HUES6 (cell line): Measurements from ENCODE around the gene PITX3.
"Not testable (repeated sequence)": the region's sequence is repeated elsewhere in the genome, so short reads cannot be mapped to it uniquely, and the experiment has no call there.

ENCODE experiments used
- H3K27ac ChIP-seq: 2 replicates; pipeline ENCODE4 v1.7.0; 2013; ENCODE audit warnings: low read depth, mild to moderate bottlenecking, low read length, inconsistent platforms
- H3K27me3 ChIP-seq: 2 replicates; pipeline ENCODE4 v1.6.1; 2013; ENCODE audit warnings: low read length; ENCODE audit not compliant: control insufficient read depth, insufficient read depth
- H3K36me3 ChIP-seq: 2 replicates; pipeline ENCODE4 v1.6.1; 2013; ENCODE audit warnings: low read length; ENCODE audit not compliant: control insufficient read depth, insufficient read depth
- H3K4me1 ChIP-seq: 2 replicates; pipeline ENCODE4 v1.6.1; 2013; ENCODE audit warnings: low read length; ENCODE audit not compliant: control insufficient read depth, insufficient read depth
- H3K4me3 ChIP-seq: 2 replicates; pipeline ENCODE4 v1.5.1; 2013; ENCODE audit warnings: low read depth, low read length
- H3K9ac ChIP-seq: one replicate; pipeline ENCODE4 v1.6.1; 2013; ENCODE audit warnings: mild to moderate bottlenecking, low read length
- H3K9me3 ChIP-seq: 2 replicates; pipeline ENCODE4 v1.6.1; 2013; ENCODE audit warnings: low read depth, low read length; ENCODE audit not compliant: control insufficient read depth, insufficient read depth

PITX3 gene

GRCh38 chr10:102200751-102201640, 40.3 kb downstream of the PITX3 start:
- Histone ChIP-seq H3K4me1 (no peaks in the 10 kb centered on the region), H3K4me3 (no peak overlapping the region), H3K9ac (no peak overlapping the region), H3K27ac (no peak overlapping the region), H3K9me3 (peaks cover 19% of the 10 kb centered on the region; the same call in 1 of the 2 replicates), H3K27me3 (peaks cover 7% of the 10 kb centered on the region; the same call in 1 of the 2 replicates), H3K36me3 (no peaks in the 10 kb centered on the region)

GRCh38 chr10:102198027-102198426, 43.3 kb downstream of the PITX3 start:
- Histone ChIP-seq H3K27ac (no peak overlapping the region), H3K9me3 (peaks cover 13% of the 10 kb centered on the region; the same call in 1 of the 2 replicates), H3K36me3 (no peaks in the 10 kb centered on the region), H3K4me1 (no peaks in the 10 kb centered on the region), H3K4me3 (no peak overlapping the region), H3K9ac (no peak overlapping the region), H3K27me3 (peaks cover 4% of the 10 kb centered on the region; the same call in 1 of the 2 replicates)

- Histone ChIP-seq H3K4me1 (no peaks in the 10 kb centered on the region), H3K27ac (no peak overlapping the region)
Measured at GRCh38 chr10:102196893-102197292, 44.4 kb downstream of the PITX3 start.

GRCh38 chr10:102195296-102195870, 45.9 kb downstream of the PITX3 start:
- Histone ChIP-seq H3K4me1 (no peaks in the 10 kb centered on the region), H3K36me3 (no peaks in the 10 kb centered on the region), H3K4me3 (no peak overlapping the region), H3K27ac (no peak overlapping the region), H3K9ac (no peak overlapping the region), H3K9me3 (peaks cover 21% of the 10 kb centered on the region), H3K27me3 (peaks cover 4% of the 10 kb centered on the region; the same call in 1 of the 2 replicates)

More at GRCh38 chr10:102196893-102197292, 44.4 kb downstream of the PITX3 start:
- Histone ChIP-seq H3K4me3 (no peak overlapping the region), H3K36me3 (no peaks in the 10 kb centered on the region), H3K9ac (no peak overlapping the region), H3K27me3 (peaks cover 4% of the 10 kb centered on the region; the same call in 1 of the 2 replicates), H3K9me3 (peaks cover 23% of the 10 kb centered on the region)

GRCh38 chr10:102191956-102192355, 49.4 kb downstream of the PITX3 start:
- H3K9ac ChIP-seq: no peak overlapping the region
- no peaks in the 10 kb centered on the region for H3K27me3 ChIP-seq
- H3K36me3 ChIP-seq: no peaks in the 10 kb centered on the region
- no peaks in the 10 kb centered on the region for H3K4me1 ChIP-seq
- H3K4me3 ChIP-seq: no peak overlapping the region
- peaks cover 37% of the 10 kb centered on the region for H3K9me3 ChIP-seq
- no peak overlapping the region for H3K27ac ChIP-seq

GRCh38 chr10:102188941-102189898, 52.1 kb downstream of the PITX3 start:
- H3K4me1 ChIP-seq, H3K4me3 ChIP-seq, H3K9ac ChIP-seq, H3K27ac ChIP-seq, H3K27me3 ChIP-seq, H3K36me3 ChIP-seq: not testable (repeated sequence)
- H3K9me3 ChIP-seq: peaks cover 57% of the 10 kb centered on the region

- peaks cover 57% of the 10 kb centered on the region for H3K9me3 ChIP-seq
- no peaks in the 10 kb centered on the region for H3K27me3 ChIP-seq
- no peak overlapping the region for H3K4me3 ChIP-seq
- no peaks in the 10 kb centered on the region for H3K4me1 ChIP-seq
- H3K9ac ChIP-seq: no peak overlapping the region
- H3K27ac ChIP-seq: no peak overlapping the region
- no peaks in the 10 kb centered on the region for H3K36me3 ChIP-seq
Measured at GRCh38 chr10:102188298-102188940, 52.9 kb downstream of the PITX3 start.

- Histone ChIP-seq H3K27me3 (no peaks in the 10 kb centered on the region), H3K27ac (no peak overlapping the region), H3K4me3 (no peak overlapping the region), H3K4me1 (no peaks in the 10 kb centered on the region), H3K36me3 (no peaks in the 10 kb centered on the region), H3K9me3 (peaks cover 40% of the 10 kb centered on the region), H3K9ac (no peak overlapping the region)
Measured at GRCh38 chr10:102185811-102186527, 55.3 kb downstream of the PITX3 start.

- Histone ChIP-seq H3K4me1 (no peaks in the 10 kb centered on the region), H3K27ac (no peak overlapping the region), H3K9me3 (peaks cover 40% of the 10 kb centered on the region), H3K4me3 (no peak overlapping the region), H3K9ac (no peak overlapping the region), H3K27me3 (no peaks in the 10 kb centered on the region), H3K36me3 (no peaks in the 10 kb centered on the region)
Measured at GRCh38 chr10:102185272-102185671, 56.0 kb downstream of the PITX3 start.

GRCh38 chr10:102184606-102185005, 56.7 kb downstream of the PITX3 start:
- Histone ChIP-seq H3K36me3 (no peaks in the 10 kb centered on the region), H3K9ac (no peak overlapping the region), H3K4me1 (no peaks in the 10 kb centered on the region), H3K27me3 (no peaks in the 10 kb centered on the region), H3K4me3 (no peak overlapping the region), H3K9me3 (peaks cover 38% of the 10 kb centered on the region), H3K27ac (no peak overlapping the region)
